ENCODE measurements around the gene UBA3.

GRCh38 chr3:69104586-69104985 lies 24.4 kb upstream of the UBA3 start:
- TF ChIP-seq CTCF (IDR thresholded peaks at IDR 0.05; ENCODE audit: poor library complexity) (no peak), EZH2phosphoT487 (IDR thresholded peaks at IDR 0.05; ENCODE audit: low read depth, severe bottlenecking, unreplicated experiment) (no peak), EZH2 (IDR thresholded peaks at IDR 0.05; ENCODE audit: borderline replicate concordance) (no peak)

Measured in hepatocyte (in vitro differentiated cells).